ENCODE data around the gene NTN3.
A peak's percentile ranks its signal among the peaks of the same experiment; 100 is the strongest.
"Not testable (repeated sequence)": the region's sequence is repeated elsewhere in the genome, so short reads cannot be mapped to it uniquely, and the experiment has no call there.

NTN3 gene

DNA sequence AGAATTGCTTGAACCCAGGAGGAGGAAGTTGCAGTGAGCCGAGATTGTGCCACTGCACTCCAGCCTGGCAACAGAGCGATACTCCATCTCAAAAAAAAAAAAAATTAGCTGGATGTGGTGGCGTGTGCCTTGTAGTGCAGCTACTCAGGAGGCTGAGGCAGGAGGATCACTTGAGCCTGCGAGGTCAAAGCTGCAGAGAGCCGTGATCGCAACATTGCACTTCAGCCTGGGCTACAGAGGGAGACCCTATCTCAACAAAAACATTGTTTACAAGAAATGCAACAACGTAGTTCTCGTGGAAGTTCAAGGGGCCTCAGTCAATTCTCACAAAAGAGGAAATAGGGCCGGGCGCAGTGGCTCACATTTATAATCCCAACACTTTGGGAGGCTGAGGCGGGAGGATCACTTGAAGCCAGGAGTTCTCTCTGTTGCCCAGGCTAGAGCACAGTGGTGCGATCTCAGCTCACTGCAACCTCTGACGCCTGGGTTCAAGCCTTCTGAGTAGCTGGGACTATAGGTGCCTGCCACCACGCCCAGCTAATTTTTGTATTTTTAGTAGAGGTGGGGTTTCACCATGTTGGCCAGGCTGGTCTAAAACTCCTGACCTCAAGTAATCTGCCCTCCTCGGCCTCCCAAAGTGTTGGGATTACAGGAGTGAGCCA is 29.8 kb upstream of the NTN3 start:
- DNase-seq, result not testable (repeated sequence)

DNA sequence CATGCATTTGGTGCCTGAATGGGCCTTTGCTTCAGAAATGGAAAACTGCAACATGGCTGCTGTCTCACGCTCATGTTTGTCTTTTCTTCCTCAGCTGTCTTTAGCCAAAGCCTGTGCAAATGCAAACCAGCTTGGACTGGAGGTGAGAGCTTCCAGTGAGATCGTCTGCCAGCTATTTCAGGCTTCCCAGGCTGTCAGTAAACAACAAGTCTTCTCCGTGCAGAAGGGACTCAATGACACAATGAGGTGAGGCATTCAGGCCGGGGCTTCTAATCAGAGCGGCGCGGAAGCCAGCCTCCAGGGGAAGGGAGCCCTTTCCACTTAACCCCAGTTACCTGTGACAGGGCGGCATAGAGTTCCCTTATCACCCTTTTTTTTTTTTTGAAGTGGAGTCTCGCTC is 27.5 kb upstream of the NTN3 start:
- no peak for DNase-seq

DNA sequence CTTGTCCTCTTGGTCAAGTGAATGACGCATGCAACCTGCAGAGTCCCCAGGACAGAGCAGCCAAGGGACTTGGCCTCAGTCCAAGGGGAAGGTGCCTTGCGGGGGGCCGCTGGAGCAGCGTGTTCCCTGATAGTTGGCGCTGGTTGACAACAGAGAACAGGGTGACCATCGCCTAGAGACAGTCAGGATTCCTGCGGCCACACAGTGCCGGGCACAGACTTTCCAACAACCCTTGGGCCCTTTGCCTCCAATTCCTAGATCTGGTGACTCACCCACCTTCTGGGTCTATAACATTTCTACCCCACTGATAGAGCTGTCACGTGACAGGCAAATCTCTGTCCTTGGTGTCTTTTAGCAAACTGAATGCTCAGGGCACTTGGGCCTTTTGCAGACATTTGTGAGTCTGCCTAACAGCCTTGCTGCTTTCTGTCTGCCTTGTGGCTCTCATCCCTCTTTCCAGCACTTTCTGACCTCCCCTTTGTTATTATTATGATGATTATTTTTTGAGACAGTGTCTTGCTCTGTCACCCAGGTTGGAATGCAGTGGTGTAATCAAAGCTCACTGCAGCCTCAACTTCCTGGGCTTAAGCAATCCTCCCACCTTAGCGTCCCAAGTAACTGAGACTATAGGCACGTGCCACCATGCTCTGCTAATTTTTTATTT is 23.0 kb upstream of the NTN3 start:
- no peak for DNase-seq

DNA sequence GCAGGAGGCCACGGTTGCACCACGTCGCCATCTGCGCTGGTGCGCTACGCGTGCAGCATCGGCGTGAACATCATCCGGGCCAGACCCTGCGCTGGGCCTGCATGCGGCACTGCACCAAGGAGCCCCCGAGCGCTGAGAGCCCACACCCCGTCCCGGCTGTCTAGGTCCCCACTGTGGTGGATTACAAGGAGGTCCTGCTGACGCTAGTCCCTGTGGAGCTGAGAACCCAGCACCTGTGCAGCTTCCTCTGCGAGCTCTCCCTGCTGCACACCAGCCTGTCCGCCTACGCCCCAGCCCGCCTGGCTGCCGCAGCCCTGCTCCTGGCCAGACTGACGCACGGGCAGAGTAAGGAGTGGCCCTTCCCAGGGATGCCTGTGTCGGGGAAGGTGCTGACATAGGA is 22.0 kb upstream of the NTN3 start:
- DNase-seq, result no peak

DNA sequence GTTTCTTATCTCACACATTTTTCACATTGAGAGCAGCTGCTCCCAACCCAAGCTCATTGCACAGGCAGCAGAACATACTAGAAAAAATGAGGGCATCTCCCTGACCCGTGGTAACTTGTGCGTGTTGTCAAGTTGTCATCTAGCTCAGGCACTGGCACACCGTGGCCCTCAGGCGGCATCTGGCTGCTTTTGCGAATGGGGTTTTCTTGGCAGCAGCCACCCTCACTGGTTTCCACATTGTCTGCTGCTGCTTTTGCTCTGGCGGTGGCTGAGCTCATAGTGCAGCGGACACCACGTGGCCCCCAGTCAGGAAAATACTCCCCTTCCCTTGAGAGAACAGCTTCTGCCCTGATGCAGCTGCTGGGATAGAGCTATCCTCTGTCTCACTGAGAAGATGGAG is 20.6 kb upstream of the NTN3 start:
- no peak for DNase-seq

DNA sequence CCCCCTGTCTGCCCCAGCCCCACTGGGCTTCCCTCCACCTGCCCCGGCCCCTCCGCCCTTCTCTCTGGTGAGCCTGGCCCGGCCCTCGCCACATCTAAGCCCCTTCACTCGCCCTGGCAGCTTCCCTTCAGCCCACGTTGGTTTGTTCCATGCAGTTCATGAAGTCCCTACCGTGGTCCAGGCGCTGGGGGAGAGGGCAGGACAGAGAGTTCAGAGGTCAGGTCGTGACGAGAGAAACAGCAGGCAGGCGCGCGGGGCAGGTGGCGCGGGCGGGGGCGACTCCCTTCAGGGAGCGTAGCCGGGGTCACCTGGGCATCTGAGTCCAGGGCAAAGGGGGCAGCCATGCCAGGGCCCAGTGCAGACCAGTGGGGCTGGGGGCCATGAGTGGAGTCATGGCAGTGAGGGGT is 20.1 kb upstream of the NTN3 start:
- DNase-seq, result no peak

DNA sequence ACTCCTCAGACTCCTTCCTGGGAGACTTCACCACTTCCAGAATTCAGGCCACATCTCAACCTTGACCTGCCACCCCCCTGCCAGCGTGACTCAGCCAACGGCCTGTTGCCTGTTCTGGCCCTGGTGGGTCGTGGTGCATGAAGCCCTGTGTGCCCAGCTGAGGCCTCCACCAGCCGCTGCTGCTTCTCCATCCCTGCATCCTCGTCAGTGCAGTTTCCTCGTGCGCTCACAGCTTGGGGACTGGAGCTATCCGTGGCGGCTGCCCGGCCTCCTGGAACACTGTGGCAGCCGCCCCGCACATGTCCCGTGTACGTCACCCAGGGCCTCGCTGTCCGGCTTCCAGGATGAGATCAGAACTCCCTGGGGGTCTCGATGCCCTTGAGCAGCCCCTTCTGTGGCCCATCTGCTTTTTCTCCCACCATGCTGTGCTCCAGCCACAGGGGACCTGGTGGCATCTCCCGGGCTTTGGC is 19.2 kb upstream of the NTN3 start:
- no peak for DNase-seq

DNA sequence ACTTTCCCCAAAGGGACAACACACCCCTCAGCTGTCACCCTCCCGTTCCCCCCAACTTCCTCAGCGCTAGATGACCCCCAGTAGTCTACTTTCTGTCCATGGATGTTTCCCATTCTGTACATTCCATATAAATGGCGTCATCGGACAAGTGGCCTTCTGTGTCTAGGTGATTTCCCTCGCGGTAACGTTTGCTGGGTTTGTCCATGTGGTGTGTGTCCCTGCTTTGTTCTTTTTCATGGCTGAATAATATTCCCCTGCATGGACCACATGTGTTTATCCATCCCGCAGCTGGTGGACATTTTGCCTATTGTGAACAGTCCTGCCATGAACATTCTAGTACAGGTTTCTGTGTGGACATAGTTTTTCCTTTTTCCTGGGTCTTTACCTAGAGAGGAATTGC is 18.4 kb upstream of the NTN3 start:
- no peak for DNase-seq

DNA sequence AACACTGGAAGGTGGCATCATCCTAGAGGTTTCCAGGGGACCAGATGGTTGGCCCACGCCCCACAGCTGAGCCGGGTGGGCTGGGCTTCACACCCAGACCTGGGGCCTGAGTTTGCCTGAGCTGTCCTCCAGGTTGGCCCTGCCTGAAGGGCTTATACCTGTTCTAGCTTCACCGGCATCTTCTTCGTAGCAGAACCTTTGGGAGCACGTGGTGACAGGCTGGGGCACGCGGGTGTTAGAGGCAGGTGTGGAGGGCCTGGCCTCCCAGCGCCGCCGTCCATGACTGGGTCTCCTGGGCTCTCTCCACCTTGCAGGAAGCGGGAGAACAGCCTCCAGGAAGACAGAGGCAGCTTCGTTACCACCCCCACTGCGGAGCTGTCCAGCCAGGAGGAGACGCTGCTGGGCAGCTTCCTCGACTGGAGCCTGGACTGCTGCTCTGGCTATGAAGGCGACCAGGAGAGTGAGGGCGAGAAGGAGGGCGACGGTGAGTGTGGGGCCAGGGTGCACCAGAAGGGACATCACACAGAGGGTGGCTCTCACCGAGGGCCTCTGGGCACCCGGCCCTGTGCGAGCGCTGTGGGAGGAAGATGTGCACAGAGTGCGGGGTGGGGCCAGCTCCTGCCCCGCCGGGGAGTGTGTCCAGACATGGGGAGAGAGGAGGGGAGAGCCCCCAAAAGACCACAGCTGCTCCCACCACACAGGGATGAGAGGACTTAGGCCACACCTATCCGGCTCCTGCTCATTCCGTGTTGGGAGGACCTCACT is 15.8 kb upstream of the NTN3 start:
- DNase-seq, result no peak

DNA sequence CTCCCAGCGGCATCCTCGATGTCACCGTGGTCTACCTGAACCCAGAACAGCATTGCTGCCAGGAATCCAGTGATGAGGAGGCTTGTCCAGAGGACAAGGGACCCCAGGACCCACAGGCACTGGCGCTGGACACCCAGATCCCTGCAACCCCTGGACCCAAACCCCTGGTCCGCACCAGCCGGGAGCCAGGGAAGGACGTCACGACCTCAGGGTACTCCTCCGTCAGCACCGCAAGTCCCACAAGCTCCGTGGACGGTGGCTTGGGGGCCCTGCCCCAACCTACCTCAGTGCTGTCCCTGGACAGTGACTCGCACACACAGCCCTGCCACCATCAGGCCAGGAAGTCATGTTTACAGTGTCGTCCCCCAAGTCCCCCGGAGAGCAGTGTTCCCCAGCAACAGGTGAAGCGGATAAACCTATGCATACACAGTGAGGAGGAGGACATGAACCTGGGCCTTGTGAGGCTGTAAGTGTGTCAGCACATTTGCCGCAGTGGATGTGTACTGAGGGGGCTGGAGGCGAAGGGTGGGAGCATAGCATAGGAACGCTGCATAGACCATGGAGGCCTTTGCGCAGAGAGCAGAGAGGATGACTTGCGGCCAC is 14.4 kb upstream of the NTN3 start:
- DNase-seq, result no peak

DNA sequence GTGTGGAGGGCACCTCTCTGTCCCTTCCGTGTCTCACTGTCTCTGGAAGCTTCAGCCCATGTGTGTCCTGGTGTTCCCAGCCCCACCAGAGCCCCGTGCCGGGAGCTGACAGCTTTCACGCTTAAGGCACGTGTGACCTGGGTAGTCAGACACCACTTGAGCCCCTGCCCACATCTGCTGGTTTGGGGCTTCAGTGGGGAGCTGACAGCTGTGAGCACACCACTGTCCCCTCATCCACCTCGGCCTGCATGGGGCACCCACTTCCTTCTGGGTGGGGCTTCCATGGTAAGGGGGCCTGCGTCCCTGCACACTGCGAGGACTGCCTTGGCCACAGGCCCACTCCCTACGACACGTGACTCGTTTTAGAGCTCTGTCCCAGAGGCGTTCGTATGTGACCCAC is 13.8 kb upstream of the NTN3 start:
- DNase-seq, result no peak

DNA sequence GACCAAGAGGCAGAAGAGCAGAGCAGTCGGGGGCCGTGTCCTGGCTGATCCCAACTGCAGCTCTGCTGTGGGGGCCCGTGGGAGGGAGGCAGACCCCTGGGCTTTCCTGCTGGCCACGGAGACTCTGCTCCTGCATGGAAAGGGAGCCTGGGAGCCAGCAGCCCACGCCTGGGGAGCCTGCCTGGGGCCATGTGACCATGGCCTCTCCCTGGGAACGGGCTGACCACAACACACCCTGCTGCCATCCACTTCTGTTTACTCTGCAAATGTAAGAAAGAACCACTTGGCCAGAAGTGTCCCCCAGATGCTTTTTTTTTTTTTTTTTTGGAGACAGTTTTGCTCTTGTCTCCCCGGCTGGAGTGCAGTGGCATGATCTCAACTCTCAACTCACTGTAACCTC is 13.2 kb upstream of the NTN3 start:
- DNase-seq, result no peak

DNA sequence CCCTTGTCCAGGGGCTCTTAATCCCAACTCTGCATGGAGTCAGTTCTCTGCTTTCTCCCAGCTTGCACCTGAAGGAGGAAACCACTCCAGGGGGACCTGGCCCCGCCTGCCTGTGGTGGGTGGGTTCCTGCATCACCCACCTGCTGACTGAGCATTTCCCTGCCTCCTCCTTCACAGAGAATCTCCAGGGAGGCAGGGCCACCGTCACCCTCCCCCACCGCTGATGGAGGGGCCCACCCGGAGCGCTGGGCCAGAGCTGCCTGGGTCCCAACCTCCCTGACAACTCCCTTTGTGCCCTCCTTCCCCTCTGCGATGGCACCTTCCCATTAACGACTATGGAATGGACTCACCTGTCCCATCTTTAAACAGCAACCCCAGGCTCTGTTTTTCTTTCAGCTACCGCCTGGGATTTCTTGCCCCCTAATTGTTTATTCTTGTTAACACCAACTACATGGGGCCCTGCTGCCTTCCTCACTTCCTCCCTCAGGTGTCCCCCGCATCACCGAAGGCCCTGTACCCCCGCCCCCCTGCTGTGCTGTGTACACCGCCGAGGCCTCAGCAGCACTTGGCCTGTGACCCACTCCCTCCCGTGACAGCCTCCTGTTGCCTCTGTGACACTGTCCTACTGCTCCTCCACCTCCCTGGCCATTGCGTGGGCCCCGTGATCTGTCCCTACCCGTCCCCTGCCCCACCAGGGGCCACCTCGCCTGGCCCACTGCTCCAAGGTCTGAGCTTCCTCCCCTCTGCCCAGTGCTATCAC is 12.0 kb upstream of the NTN3 start:
- DNase-seq, result no peak

DNA sequence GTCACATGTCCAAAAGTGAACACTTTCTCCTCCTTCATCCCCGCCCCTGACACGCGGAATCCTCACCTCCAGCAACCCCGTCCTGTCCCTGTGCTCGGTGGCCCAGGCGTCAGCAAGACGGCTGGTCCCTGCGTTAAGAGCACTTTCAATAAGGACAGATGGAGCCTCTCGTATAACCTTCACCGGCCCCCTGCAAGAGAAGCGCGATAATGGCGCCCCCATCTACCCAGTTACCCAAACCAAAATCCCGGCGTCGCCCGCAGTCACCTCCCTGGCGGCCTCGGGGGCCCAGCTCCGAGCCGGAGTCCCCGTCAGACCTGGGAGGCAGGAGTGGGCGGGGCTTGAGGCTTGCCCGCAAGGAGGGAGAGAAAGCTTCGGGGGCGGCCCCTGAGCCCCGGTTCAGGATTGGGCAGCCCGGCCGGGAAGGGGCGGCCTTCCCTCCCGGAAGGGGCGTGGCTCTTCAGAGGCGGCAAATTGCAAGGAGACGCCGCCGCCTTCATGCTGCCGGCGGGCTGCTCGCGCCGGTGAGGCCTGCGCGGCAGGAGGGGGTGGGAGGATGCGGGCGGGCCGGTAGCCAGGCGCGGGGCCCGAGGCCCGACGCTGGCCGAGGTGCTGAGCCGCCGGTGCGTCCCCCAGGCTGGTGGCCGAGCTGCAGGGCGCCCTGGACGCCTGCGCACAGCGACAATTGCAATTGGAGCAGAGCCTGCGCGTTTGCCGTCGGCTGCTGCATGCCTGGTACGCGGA is 11.3 kb upstream of the NTN3 start, which contains the start of gene TEDC2:
TEDC2 (plus strand) TSS at position 463 of the 744 bp plus-strand sequence; CDS start at position 499, 36 bp downstream.
- peak; percentile 96 to 97 (median 97) for DNase-seq

DNA sequence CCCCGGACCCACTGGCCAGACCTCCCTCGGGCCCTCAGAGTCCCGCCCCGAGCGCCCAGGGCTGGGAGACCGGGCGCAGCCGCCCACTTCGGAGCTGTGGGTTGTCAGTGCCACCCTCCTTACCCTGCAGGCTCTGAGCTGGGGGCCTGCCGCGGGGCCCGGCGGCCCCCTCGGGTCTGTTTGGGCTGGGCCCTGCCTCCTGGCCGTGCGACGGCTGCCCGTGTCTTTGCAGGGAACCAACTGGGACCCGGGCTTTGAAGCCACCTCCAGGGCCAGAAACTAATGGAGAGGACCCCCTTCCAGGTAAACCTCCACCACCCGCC is 10.7 kb upstream of the NTN3 start:
- no peak for DNase-seq

DNA sequence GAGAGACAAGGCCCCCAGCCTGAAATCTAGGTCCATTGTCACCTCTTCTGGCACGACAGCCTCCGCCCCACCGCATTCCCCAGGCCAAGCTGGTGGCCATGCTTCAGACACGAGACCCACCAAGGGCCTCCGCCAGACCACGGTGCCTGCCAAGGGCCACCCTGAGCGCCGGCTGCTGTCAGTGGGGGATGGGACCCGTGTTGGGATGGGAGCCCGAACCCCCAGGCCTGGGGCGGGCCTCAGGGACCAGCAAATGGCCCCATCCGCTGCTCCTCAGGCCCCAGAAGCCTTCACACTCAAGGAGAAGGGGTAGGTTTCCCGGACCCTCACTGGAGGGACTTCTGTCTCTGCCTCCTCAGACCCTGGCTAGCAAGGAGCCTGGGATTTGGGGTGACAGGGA is 10.2 kb upstream of the NTN3 start:
- no peak for DNase-seq

DNA sequence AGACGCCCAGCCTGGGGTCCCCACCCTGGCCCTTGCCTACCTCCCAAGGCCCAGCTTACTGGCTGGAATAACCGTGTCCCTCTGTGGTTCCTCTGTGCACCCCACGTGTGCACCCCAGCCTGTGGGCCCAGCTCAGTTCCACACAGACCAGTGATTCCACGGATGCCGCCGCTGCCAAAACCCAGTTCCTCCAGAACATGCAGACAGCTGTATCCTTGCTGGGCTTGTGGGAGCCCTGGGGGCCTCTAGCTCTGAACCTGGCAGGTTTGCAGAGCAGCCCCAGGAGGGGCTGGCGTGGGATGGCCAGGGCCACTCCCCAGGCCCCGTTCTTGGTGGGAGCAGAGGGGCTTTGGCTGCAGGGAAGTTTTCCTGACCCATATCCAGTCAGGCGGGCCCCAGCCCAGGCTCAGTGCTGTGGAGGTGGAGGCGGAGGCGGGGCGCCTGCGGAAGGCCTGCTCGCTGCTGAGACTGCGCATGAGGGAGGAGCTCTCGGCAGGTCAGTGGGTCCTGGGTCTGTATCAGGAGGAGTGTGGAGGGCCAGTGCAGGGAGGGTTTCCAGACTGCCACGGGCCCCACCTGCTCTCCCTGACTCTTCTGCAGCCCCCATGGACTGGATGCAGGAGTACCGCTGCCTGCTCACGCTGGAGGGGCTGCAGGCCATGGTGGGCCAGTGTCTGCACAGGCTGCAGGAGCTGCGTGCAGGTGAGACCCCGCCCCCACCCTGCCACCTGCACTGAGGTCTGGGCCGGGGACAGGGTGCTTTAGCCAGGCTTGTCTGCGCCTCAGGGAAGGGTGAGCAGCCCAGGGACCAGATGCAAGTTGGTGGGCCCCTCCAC is 8.8 kb upstream of the NTN3 start:
- DNase-seq, result no peak

DNA sequence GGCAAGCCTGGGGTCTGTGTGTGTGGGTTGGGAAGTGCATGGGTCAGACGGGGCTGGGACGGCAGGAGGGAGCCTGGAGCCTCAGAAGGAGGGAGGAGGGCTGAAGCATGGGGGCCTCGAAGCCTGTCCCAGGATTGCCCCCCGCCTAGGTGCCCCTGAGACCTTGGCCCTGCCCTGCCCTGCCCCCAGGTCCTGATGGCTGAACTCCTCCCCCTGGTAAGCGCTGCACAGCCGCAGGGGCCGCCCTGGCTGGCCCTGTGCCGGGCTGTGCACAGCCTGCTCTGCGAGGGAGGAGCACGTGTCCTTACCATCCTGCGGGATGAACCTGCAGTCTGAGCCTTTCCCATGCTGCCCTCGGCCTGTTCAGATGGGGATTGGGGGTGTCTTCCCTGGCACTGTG is 6.8 kb upstream of the NTN3 start:
- no peak for DNase-seq

DNA sequence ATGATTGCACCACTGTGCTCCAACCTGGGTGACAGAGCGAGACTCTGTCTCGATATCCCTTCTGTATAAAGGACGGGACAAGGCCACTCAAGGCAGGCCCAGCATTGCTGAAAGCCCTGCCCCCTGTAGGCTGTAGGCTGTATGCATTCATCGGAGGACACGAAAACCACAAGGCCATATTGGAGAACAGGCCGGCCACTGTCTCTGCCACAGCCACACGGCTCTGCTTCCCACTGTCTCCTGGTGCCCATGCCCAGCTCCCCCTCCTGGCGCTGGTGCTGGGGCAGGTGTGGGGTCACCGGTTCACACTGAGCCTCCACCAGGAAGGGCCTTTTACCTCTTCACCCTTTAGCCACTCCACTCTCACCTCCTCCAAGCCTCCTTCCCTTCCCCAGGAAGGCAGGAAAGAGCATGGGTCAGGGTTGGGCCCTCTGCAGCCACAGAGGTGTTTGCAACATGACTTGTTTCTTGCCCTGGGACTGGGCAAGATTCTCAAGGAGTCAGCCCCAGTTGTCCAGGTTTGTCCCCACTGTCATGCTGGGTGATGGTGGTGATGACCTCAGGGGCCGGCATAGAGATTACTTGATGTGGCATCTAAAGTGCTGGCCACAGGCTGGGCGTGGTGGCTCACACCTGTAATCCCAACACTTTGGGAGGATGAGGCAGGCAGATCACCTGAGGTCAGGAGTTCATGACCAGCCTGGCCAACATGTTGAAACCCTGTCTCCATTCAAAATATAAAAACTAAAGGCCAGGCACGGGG is 5.3 kb upstream of the NTN3 start:
- no peak for DNase-seq

All from T-helper 1 cell (primary cell).